Measurements from ENCODE around the gene MAP3K10. TPM values are rescaled to one million over a fixed set of nuclear protein-coding genes. Genes with fewer than 3 reads are reported as not detected.
"Not testable (repeated sequence)": the region's sequence is repeated elsewhere in the genome, so short reads cannot be mapped to it uniquely, and the experiment has no call there.

The MAP3K10 gene
- total and polyA plus RNA-seq, 4 donors: 11.1 to 99.7 (median 50.6) TPM

- not testable (repeated sequence) for H3K27ac ChIP-seq (ENCODE audit: low read depth, low read length); H3K36me3 ChIP-seq (ENCODE audit: control insufficient read depth, insufficient read depth, low read length); H3K9me3 ChIP-seq (ENCODE audit: control insufficient read depth, insufficient read depth, low read length); DNase-seq (ENCODE audit: low read depth in 4 of 6, low spot score in 6 of 6); H3K27me3 ChIP-seq (ENCODE audit: control insufficient read depth, insufficient read depth, low read length); H3K4me3 ChIP-seq (ENCODE audit: low read depth, low read length); H3K4me1 ChIP-seq (ENCODE audit: control insufficient read depth, insufficient read depth, low read length)
- WGBS (ENCODE audit: insufficient coverage): 81% methylated on average over 29 of the region's 39 CpGs
Observed at GRCh38 chr19:40170303-40170989, 20.8 kb upstream of the MAP3K10 start.

GRCh38 chr19:40171293-40171692 lies 19.9 kb upstream of the MAP3K10 start:
- H3K27me3 ChIP-seq (ENCODE audit: control insufficient read depth, insufficient read depth, low read length); H3K4me3 ChIP-seq (ENCODE audit: low read depth, low read length); H3K27ac ChIP-seq (ENCODE audit: low read depth, low read length); H3K9me3 ChIP-seq (ENCODE audit: control insufficient read depth, insufficient read depth, low read length); DNase-seq (ENCODE audit: low read depth in 4 of 6, low spot score in 6 of 6); H3K4me1 ChIP-seq (ENCODE audit: control insufficient read depth, insufficient read depth, low read length); H3K36me3 ChIP-seq (ENCODE audit: control insufficient read depth, insufficient read depth, low read length): not testable (repeated sequence)
- 79% methylated on average over 2 of the region's 4 CpGs for WGBS (ENCODE audit: insufficient coverage)

- no peaks in the 10 kb centered on the region for H3K9me3 ChIP-seq (ENCODE audit: control insufficient read depth, insufficient read depth, low read length)
- no peaks in the 10 kb centered on the region for H3K4me1 ChIP-seq (ENCODE audit: control insufficient read depth, insufficient read depth, low read length)
- no peak overlapping the region for H3K27ac ChIP-seq (ENCODE audit: low read depth, low read length)
- H3K36me3 ChIP-seq (ENCODE audit: control insufficient read depth, insufficient read depth, low read length): no peaks in the 10 kb centered on the region
- H3K27me3 ChIP-seq (ENCODE audit: control insufficient read depth, insufficient read depth, low read length): no peaks in the 10 kb centered on the region
- 80% methylated on average over 2 of the region's 4 CpGs for WGBS (ENCODE audit: insufficient coverage)
- H3K4me3 ChIP-seq (ENCODE audit: low read depth, low read length): no peak overlapping the region
- no peak for DNase-seq (ENCODE audit: low read depth in 4 of 6, low spot score in 6 of 6)
Observed at GRCh38 chr19:40174092-40174491, 17.1 kb upstream of the MAP3K10 start.

DNA sequence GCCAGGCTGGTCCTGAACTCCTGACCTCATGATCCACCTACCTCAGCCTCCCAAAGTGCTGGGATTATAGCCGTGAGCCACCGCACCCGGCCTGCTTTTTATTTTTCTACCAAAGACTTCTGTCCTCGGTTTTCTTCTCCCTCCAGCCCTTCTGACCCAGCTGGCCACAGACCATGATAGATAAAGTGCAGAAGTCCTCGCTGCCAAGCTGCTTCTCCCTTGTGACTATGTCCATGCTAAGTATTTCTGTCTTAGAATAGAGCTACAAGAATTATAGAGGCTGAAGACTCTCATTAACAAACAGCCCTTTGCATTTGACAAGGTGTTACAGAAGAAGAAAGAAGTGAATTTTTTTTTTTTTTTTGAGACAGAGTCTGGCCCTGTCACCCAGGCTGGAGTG lies 15.4 kb upstream of the MAP3K10 start:
- Histone ChIP-seq H3K4me1 (ENCODE audit: control insufficient read depth, insufficient read depth, low read length) (no peaks in the 10 kb centered on the region), H3K36me3 (ENCODE audit: control insufficient read depth, insufficient read depth, low read length) (no peaks in the 10 kb centered on the region), H3K4me3 (ENCODE audit: low read depth, low read length) (no peak overlapping the region), H3K27me3 (ENCODE audit: control insufficient read depth, insufficient read depth, low read length) (no peaks in the 10 kb centered on the region), H3K27ac (ENCODE audit: low read depth, low read length) (no peak overlapping the region), H3K9me3 (ENCODE audit: control insufficient read depth, insufficient read depth, low read length) (no peaks in the 10 kb centered on the region)
- no peak for DNase-seq (ENCODE audit: low read depth in 4 of 6, low spot score in 6 of 6)
- no CpG with 5 or more reads among the region's 5 CpGs for WGBS (ENCODE audit: insufficient coverage)

- Histone ChIP-seq H3K9me3 (ENCODE audit: control insufficient read depth, insufficient read depth, low read length) (no peaks in the 10 kb centered on the region), H3K36me3 (ENCODE audit: control insufficient read depth, insufficient read depth, low read length) (no peaks in the 10 kb centered on the region), H3K4me3 (ENCODE audit: low read depth, low read length) (no peak overlapping the region), H3K27ac (ENCODE audit: low read depth, low read length) (no peak overlapping the region), H3K4me1 (ENCODE audit: control insufficient read depth, insufficient read depth, low read length) (no peaks in the 10 kb centered on the region), H3K27me3 (ENCODE audit: control insufficient read depth, insufficient read depth, low read length) (no peaks in the 10 kb centered on the region)
- 79% methylated on average over 2 of the region's 5 CpGs for WGBS (ENCODE audit: insufficient coverage)
- no peak for DNase-seq (ENCODE audit: low read depth in 4 of 6, low spot score in 6 of 6)
Observed at GRCh38 chr19:40177286-40178070, 13.7 kb upstream of the MAP3K10 start.

- no peaks in the 10 kb centered on the region for H3K27me3 ChIP-seq (ENCODE audit: control insufficient read depth, insufficient read depth, low read length)
- WGBS (ENCODE audit: insufficient coverage): 87% methylated on average over 4 of the region's 4 CpGs
- H3K4me1 ChIP-seq (ENCODE audit: control insufficient read depth, insufficient read depth, low read length): no peaks in the 10 kb centered on the region
- no peaks in the 10 kb centered on the region for H3K36me3 ChIP-seq (ENCODE audit: control insufficient read depth, insufficient read depth, low read length)
- no peak overlapping the region for H3K4me3 ChIP-seq (ENCODE audit: low read depth, low read length)
- no peaks in the 10 kb centered on the region for H3K9me3 ChIP-seq (ENCODE audit: control insufficient read depth, insufficient read depth, low read length)
- DNase-seq (ENCODE audit: low read depth in 4 of 6, low spot score in 6 of 6): no peak
- H3K27ac ChIP-seq (ENCODE audit: low read depth, low read length): no peak overlapping the region
Observed at GRCh38 chr19:40178756-40179155, 12.5 kb upstream of the MAP3K10 start.

DNA sequence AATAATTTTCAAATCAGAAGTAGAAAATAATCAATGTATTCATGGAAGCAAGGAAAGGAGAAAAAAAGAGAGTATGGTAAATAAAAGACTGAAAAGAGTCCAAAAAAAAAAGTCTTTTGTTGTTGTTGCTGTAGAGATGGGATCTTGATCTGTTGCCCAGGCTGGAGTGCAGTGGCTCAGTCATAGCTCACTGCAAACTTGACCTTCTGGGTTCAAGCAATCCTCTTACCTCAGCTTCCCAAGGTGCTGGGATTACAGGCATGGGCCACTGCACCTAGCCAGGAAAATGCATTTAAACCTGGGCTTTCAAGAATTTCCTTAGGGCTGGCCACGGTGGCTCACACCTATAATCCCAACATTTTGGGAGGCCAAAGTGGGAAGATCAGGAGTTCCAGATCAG lies 7.0 kb upstream of the MAP3K10 start:
- H3K36me3 ChIP-seq (ENCODE audit: control insufficient read depth, insufficient read depth, low read length): no peaks in the 10 kb centered on the region
- WGBS (ENCODE audit: insufficient coverage): 100% methylated on average over 1 of the region's 1 CpG

DNA sequence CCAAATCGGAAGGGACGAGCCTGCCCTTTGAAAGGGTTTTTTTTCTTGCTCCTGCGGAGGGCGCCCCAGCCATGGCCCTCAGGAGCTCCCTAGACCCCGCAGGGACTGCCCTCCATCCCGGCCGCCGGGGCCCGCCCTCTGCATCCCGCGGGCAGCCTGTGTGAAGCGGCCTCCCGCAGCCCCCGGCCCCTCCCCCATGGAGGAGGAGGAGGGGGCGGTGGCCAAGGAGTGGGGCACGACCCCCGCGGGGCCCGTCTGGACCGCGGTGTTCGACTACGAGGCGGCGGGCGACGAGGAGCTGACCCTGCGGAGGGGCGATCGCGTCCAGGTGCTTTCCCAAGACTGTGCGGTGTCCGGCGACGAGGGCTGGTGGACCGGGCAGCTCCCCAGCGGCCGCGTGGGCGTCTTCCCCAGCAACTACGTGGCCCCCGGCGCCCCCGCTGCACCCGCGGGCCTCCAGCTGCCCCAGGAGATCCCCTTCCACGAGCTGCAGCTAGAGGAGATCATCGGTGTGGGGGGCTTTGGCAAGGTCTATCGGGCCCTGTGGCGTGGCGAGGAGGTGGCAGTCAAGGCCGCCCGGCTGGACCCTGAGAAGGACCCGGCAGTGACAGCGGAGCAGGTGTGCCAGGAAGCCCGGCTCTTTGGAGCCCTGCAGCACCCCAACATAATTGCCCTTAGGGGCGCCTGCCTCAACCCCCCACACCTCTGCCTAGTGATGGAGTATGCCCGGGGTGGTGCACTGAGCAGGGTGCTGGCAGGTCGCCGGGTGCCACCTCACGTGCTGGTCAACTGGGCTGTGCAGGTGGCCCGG lies 815 bp downstream of the MAP3K10 start:
- no peaks in the 10 kb centered on the region for H3K9me3 ChIP-seq (ENCODE audit: control insufficient read depth, insufficient read depth, low read length)
- DNase-seq (ENCODE audit: low read depth in 4 of 6, low spot score in 6 of 6): peak in 2 of 6 donors; percentile 61 to 70
- H3K4me3 ChIP-seq (ENCODE audit: low read depth, low read length): peak overlapping the region; percentile 36
- peaks cover 22% of the 10 kb centered on the region for H3K4me1 ChIP-seq (ENCODE audit: control insufficient read depth, insufficient read depth, low read length)
- no peaks in the 10 kb centered on the region for H3K27me3 ChIP-seq (ENCODE audit: control insufficient read depth, insufficient read depth, low read length)
- H3K36me3 ChIP-seq (ENCODE audit: control insufficient read depth, insufficient read depth, low read length): peaks cover 8% of the 10 kb centered on the region
- no peak overlapping the region for H3K27ac ChIP-seq (ENCODE audit: low read depth, low read length)
- WGBS (ENCODE audit: insufficient coverage): 7% methylated on average over 52 of the region's 62 CpGs

More for the DNA sequence above, 7.0 kb upstream of the MAP3K10 start:
- no peaks in the 10 kb centered on the region for H3K4me1 ChIP-seq (ENCODE audit: control insufficient read depth, insufficient read depth, low read length)
- H3K4me3 ChIP-seq (ENCODE audit: low read depth, low read length): no peak overlapping the region
- no peaks in the 10 kb centered on the region for H3K27me3 ChIP-seq (ENCODE audit: control insufficient read depth, insufficient read depth, low read length)
- no peak overlapping the region for H3K27ac ChIP-seq (ENCODE audit: low read depth, low read length)
- no peaks in the 10 kb centered on the region for H3K9me3 ChIP-seq (ENCODE audit: control insufficient read depth, insufficient read depth, low read length)
- no peak for DNase-seq (ENCODE audit: low read depth in 4 of 6, low spot score in 6 of 6)

GRCh38 chr19:40192758-40193586 lies 1.7 kb downstream of the MAP3K10 start:
- Histone ChIP-seq H3K4me3 (ENCODE audit: low read depth, low read length) (no peak overlapping the region), H3K4me1 (ENCODE audit: control insufficient read depth, insufficient read depth, low read length) (peaks cover 22% of the 10 kb centered on the region), H3K27ac (ENCODE audit: low read depth, low read length) (no peak overlapping the region), H3K27me3 (ENCODE audit: control insufficient read depth, insufficient read depth, low read length) (no peaks in the 10 kb centered on the region), H3K9me3 (ENCODE audit: control insufficient read depth, insufficient read depth, low read length) (no peaks in the 10 kb centered on the region), H3K36me3 (ENCODE audit: control insufficient read depth, insufficient read depth, low read length) (peaks cover 17% of the 10 kb centered on the region)
- WGBS (ENCODE audit: insufficient coverage): 68% methylated on average over 4 of the region's 5 CpGs
- peak in 1 of 6 donors; percentile 33 for DNase-seq (ENCODE audit: low read depth in 4 of 6, low spot score in 6 of 6)

All from spinal cord (tissue), 10 donors.